Articular chondrocyte of knee joint (primary cell): ENCODE measurements around the gene EDAR. TPM values are rescaled to one million over a fixed set of nuclear protein-coding genes. Genes with fewer than 3 reads are reported as not detected.

ENCODE experiments used
- small RNA-seq: library from RNA; depleted of rRNA; stranded (forward); fragments of <200 nt; gene quantifications from one replicate; pipeline ENCODE3, GENCODE V24; 2012
- total RNA-seq: library from RNA; depleted of rRNA; stranded (reverse); fragments of >200 nt; gene quantifications from 2 replicates; pipeline ENCODE4 v1.2.3, GENCODE V29; 2012

Gene EDAR
- not detected in 2 replicates for total RNA-seq

DNA sequence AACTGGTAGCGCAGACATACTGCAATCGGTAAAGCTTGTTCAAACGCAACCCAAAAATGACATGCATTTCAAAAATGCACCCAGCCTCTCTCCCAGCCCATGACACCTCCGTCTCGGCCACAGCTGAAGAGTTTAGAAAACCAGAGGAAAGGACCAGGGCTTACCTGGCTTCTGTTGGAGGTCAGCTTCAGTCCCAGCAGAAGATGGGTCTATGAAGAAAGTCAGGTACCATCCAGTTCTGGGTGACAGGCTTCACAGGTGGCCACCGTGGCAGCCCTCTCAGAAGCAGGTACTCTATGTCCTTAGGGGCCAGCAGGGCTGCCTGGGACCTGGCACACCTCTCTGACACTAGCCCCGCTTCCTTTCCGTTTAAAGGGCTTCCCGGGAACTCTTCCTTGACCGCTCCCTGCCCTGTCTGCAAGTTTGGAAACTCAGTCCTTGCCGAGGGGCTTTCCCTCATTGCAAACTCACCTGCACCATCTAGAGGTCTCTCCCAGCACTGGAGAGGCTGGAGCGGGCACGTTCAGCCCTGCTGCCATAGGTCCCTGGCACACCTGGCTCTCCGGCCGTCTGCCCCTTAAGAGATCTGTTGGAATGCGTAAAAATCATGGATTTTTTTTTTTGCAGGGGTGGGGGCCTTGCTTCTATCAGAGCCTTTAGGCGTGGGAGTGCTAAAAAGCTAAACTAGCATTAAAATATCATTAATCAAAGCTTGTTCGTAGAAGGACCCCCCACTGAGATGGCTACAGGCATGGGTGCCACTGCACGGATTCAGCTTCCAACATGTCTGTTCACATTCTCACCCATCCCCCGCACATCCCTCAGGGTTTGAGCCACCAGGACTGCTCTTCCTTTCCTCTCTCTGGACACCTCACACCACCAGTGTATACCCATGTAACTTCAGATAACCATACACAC lies at the start of gene EDAR:
Gene EDAR (minus strand): TSS at position 425 of the 918 bp plus-strand sequence. CDS start 58,206 bp downstream, outside the sequence.

Small RNA genes lying within 50 kb of the gene (small RNA-seq; reads per million reads assigned to genes)
- gene AC073415.1, result not detected

Other genes starting within 250 kb of the EDAR start
- 5.6 and 6.5 TPM in 2 replicates for gene CCDC138, start 202.4 kb downstream of the EDAR start, total RNA-seq
- 8.2 and 10.8 TPM in 2 replicates for gene SH3RF3, start 140.0 kb upstream of the EDAR start, total RNA-seq